SK-N-SH treated with all-trans-retinoic acid at 6 μM for 48 hours (cell line): ENCODE data around the gene GAP43.

ENCODE experiments used
- ATAC-seq: fragments of 200-7000 bp; cut with Tn5 transposase; 3 replicates; pipeline ENCODE4 v1.9.1; 2020; ENCODE audit warnings: mild to moderate bottlenecking, moderate library complexity
- ARNTL ChIP-seq: fragments of 450-650 bp; formaldehyde crosslinking; IDR thresholded peaks from 2 replicates; pipeline ENCODE4 v1.5.0; 2020; ENCODE audit warnings: low read depth, mild to moderate bottlenecking, moderate library complexity, borderline replicate concordance
- BACH2 ChIP-seq: fragments of 250-450 bp; sonication (Bioruptor Pico); IDR thresholded peaks from 2 replicates; pipeline ENCODE4 v1.9.0; 2021; ENCODE audit warnings: mild to moderate bottlenecking, borderline replicate concordance
- CSDC2 ChIP-seq: fragments of 250-450 bp; sonication (Bioruptor Pico); IDR thresholded peaks from 2 replicates; pipeline ENCODE4 v1.5.0; 2020; ENCODE audit warnings: mild to moderate bottlenecking, moderate library complexity
- ESRRG ChIP-seq: fragments of 250-450 bp; sonication (Bioruptor Pico); IDR thresholded peaks from 2 replicates; pipeline ENCODE4 v1.6.1; 2021; ENCODE audit warnings: mild to moderate bottlenecking
- GLIS3 ChIP-seq: fragments of 250-450 bp; sonication (Bioruptor Pico); IDR thresholded peaks from 2 replicates; pipeline ENCODE4 v1.5.0; 2020; ENCODE audit warnings: mild to moderate bottlenecking, moderate library complexity
- OSR1 ChIP-seq: fragments of 250-450 bp; sonication (Bioruptor Pico); IDR thresholded peaks from 2 replicates; pipeline ENCODE4 v1.8.0; 2022; ENCODE audit warnings: moderate library complexity, mild to moderate bottlenecking, inconsistent platforms
- PPARA ChIP-seq: fragments of 250-450 bp; sonication (Bioruptor Pico); IDR thresholded peaks from 2 replicates; pipeline ENCODE4 v1.5.0; 2020; ENCODE audit warnings: mild to moderate bottlenecking, borderline replicate concordance
- RARB ChIP-seq: fragments of 250-450 bp; sonication (Bioruptor Pico); IDR thresholded peaks from 2 replicates; pipeline ENCODE4 v1.8.0; 2021; ENCODE audit warnings: mild to moderate bottlenecking, moderate library complexity
- SNAI2 ChIP-seq: fragments of 250-450 bp; sonication (Bioruptor Pico); IDR thresholded peaks from 2 replicates; pipeline ENCODE4 v1.5.0; 2020; ENCODE audit warnings: mild to moderate bottlenecking, moderate library complexity
- TCF4 ChIP-seq: fragments of 250-450 bp; sonication (Bioruptor Pico); IDR thresholded peaks from 2 replicates; pipeline ENCODE4 v1.8.0; 2021; ENCODE audit warnings: mild to moderate bottlenecking, moderate library complexity, borderline replicate concordance
- TOX ChIP-seq: fragments of 250-450 bp; sonication (Bioruptor Pico); IDR thresholded peaks from 2 replicates; pipeline ENCODE4 v1.8.0; 2021; ENCODE audit warnings: mild to moderate bottlenecking, moderate library complexity, borderline replicate concordance
- ZC3H10 ChIP-seq: fragments of 250-450 bp; sonication (Bioruptor Pico); IDR thresholded peaks from 2 replicates; pipeline ENCODE4 v1.5.1; 2021; ENCODE audit warnings: mild to moderate bottlenecking, moderate library complexity
- ZFP3 ChIP-seq: fragments of 250-450 bp; sonication (Bioruptor Pico); IDR thresholded peaks from 2 replicates; pipeline ENCODE4 v1.5.0; 2020; ENCODE audit warnings: mild to moderate bottlenecking, moderate library complexity
- ZNF565 ChIP-seq: fragments of 450-650 bp; formaldehyde crosslinking; conservative IDR thresholded peaks from 2 replicates; pipeline ENCODE4 v1.5.0; 2020; ENCODE audit warnings: low read depth, mild to moderate bottlenecking, moderate library complexity
- ZNF70 ChIP-seq: fragments of 450-650 bp; formaldehyde crosslinking; IDR thresholded peaks from 2 replicates; pipeline ENCODE4 v1.5.0; 2020; ENCODE audit warnings: mild to moderate bottlenecking, moderate library complexity
- ZNF8 ChIP-seq: fragments of 450-650 bp; formaldehyde crosslinking; IDR thresholded peaks from 2 replicates; pipeline ENCODE4 v1.5.0; 2020; ENCODE audit warnings: mild to moderate bottlenecking, moderate library complexity
- TF ChIP-seq, protein P1 (sequence below): fragments of 250-450 bp; sonication (Bioruptor Pico); IDR thresholded peaks from 2 replicates; pipeline ENCODE4 v1.5.0; 2020; ENCODE audit warnings: mild to moderate bottlenecking, moderate library complexity
- TF ChIP-seq, protein P2 (sequence below): fragments of 250-450 bp; sonication (Bioruptor Pico); IDR thresholded peaks from 2 replicates; pipeline ENCODE4 v1.5.1; 2021; ENCODE audit warnings: mild to moderate bottlenecking, moderate library complexity
- TF ChIP-seq, protein P3 (sequence below): fragments of 250-450 bp; sonication (Bioruptor Pico); IDR thresholded peaks from 2 replicates; pipeline ENCODE4 v1.8.0; 2020; ENCODE audit warnings: mild to moderate bottlenecking, moderate library complexity, borderline replicate concordance
- TF ChIP-seq, protein P4 (sequence below): fragments of 250-450 bp; sonication (Bioruptor Pico); IDR thresholded peaks from 2 replicates; pipeline ENCODE4 v1.8.0; 2021; ENCODE audit warnings: low read depth, mild to moderate bottlenecking, moderate library complexity, borderline replicate concordance
- TF ChIP-seq, protein P5 (sequence below): fragments of 250-450 bp; sonication (Bioruptor Pico); IDR thresholded peaks from 2 replicates; pipeline ENCODE4 v1.5.1; 2020; ENCODE audit warnings: low read depth, mild to moderate bottlenecking, moderate library complexity

Gene GAP43

DNA sequence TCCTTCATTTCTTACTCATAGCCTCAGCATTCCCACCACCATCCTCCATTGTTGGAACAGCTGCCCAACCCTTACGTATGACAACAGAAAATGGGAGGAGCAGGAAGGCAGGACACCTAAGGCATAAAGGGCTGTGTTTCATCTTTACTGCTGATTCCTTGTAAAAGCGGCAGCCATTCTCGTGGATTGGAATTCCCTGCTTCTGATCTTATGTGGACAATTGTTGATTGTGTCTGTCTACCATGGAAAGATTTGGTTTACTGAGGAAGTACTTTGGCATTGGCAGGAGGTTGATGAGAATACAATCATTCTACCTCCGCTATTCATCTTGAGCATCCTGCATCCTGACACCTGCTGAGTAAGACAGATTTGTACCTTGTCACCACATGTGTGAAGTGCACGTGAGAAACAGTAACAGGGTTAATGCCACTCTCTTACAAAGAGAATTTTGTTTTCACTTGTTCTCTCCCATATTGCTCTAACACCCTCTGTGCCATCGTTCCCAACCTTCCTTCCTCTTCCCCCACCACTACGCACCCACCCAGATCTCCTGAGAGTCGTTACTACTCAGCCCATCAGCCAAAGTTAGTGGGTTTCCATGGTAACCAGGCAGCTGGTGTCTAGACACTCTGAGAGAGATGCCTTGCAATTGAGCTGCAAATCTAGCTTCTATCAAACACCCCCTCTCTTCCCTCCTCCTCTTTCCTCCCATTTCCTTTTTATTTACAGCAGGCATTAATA, 75.7 kb downstream of the GAP43 start:
- peak; percentile 57 for ATAC-seq

DNA sequence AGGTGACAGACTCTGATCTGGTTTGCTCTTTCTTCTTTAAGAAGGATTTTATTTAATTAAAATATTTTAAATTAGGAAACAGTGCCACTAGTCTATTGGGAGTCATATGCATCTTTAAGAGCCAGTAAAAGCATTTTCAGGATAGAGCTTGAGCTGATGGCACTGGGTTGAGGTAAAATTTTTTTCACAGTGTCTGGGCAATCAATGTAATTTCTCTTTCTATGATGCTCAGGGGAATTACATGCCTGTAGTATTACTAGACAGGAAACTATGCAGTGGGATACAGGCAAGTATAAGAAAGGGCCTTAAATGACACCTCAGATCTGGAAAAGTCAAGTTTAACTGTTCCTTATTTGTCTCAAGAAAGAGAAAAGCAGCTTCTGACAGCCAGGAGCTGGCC, 76.4 kb downstream of the GAP43 start:
- no peak for TF ChIP-seq ZC3H10
- TF ChIP-seq TCF4 (CRISPR knock-in tag), result no peak
- no peak for TF ChIP-seq PPARA (CRISPR knock-in tag)
- TF ChIP-seq ZNF8 (CRISPR knock-in tag), result no peak
- no peak for TF ChIP-seq ZNF565
- no peak for TF ChIP-seq OSR1 (CRISPR knock-in tag)
- no peak for TF ChIP-seq ZFP3 (CRISPR knock-in tag)
- no peak for TF ChIP-seq TOX
- TF ChIP-seq ZNF70, result no peak
- TF ChIP-seq, protein P1, sequence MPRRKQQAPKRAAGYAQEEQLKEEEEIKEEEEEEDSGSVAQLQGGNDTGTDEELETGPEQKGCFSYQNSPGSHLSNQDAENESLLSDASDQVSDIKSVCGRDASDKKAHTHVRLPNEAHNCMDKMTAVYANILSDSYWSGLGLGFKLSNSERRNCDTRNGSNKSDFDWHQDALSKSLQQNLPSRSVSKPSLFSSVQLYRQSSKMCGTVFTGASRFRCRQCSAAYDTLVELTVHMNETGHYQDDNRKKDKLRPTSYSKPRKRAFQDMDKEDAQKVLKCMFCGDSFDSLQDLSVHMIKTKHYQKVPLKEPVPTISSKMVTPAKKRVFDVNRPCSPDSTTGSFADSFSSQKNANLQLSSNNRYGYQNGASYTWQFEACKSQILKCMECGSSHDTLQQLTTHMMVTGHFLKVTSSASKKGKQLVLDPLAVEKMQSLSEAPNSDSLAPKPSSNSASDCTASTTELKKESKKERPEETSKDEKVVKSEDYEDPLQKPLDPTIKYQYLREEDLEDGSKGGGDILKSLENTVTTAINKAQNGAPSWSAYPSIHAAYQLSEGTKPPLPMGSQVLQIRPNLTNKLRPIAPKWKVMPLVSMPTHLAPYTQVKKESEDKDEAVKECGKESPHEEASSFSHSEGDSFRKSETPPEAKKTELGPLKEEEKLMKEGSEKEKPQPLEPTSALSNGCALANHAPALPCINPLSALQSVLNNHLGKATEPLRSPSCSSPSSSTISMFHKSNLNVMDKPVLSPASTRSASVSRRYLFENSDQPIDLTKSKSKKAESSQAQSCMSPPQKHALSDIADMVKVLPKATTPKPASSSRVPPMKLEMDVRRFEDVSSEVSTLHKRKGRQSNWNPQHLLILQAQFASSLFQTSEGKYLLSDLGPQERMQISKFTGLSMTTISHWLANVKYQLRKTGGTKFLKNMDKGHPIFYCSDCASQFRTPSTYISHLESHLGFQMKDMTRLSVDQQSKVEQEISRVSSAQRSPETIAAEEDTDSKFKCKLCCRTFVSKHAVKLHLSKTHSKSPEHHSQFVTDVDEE, result no peak
- TF ChIP-seq, protein P2, sequence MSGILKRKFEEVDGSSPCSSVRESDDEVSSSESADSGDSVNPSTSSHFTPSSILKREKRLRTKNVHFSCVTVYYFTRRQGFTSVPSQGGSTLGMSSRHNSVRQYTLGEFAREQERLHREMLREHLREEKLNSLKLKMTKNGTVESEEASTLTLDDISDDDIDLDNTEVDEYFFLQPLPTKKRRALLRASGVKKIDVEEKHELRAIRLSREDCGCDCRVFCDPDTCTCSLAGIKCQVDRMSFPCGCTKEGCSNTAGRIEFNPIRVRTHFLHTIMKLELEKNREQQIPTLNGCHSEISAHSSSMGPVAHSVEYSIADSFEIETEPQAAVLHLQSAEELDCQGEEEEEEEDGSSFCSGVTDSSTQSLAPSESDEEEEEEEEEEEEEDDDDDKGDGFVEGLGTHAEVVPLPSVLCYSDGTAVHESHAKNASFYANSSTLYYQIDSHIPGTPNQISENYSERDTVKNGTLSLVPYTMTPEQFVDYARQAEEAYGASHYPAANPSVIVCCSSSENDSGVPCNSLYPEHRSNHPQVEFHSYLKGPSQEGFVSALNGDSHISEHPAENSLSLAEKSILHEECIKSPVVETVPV (CRISPR knock-in tag), result no peak
- TF ChIP-seq, protein P3, sequence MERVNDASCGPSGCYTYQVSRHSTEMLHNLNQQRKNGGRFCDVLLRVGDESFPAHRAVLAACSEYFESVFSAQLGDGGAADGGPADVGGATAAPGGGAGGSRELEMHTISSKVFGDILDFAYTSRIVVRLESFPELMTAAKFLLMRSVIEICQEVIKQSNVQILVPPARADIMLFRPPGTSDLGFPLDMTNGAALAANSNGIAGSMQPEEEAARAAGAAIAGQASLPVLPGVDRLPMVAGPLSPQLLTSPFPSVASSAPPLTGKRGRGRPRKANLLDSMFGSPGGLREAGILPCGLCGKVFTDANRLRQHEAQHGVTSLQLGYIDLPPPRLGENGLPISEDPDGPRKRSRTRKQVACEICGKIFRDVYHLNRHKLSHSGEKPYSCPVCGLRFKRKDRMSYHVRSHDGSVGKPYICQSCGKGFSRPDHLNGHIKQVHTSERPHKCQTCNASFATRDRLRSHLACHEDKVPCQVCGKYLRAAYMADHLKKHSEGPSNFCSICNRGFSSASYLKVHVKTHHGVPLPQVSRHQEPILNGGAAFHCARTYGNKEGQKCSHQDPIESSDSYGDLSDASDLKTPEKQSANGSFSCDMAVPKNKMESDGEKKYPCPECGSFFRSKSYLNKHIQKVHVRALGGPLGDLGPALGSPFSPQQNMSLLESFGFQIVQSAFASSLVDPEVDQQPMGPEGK (CRISPR knock-in tag), result no peak
- TF ChIP-seq, protein P4, sequence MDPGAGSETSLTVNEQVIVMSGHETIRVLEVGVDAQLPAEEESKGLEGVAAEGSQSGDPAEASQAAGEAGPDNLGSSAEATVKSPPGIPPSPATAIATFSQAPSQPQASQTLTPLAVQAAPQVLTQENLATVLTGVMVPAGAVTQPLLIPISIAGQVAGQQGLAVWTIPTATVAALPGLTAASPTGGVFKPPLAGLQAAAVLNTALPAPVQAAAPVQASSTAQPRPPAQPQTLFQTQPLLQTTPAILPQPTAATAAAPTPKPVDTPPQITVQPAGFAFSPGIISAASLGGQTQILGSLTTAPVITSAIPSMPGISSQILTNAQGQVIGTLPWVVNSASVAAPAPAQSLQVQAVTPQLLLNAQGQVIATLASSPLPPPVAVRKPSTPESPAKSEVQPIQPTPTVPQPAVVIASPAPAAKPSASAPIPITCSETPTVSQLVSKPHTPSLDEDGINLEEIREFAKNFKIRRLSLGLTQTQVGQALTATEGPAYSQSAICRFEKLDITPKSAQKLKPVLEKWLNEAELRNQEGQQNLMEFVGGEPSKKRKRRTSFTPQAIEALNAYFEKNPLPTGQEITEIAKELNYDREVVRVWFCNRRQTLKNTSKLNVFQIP, result no peak
- TF ChIP-seq ESRRG (CRISPR knock-in tag), result no peak
- TF ChIP-seq SNAI2 (CRISPR knock-in tag), result no peak
- no peak for TF ChIP-seq ARNTL
- TF ChIP-seq, protein P5, sequence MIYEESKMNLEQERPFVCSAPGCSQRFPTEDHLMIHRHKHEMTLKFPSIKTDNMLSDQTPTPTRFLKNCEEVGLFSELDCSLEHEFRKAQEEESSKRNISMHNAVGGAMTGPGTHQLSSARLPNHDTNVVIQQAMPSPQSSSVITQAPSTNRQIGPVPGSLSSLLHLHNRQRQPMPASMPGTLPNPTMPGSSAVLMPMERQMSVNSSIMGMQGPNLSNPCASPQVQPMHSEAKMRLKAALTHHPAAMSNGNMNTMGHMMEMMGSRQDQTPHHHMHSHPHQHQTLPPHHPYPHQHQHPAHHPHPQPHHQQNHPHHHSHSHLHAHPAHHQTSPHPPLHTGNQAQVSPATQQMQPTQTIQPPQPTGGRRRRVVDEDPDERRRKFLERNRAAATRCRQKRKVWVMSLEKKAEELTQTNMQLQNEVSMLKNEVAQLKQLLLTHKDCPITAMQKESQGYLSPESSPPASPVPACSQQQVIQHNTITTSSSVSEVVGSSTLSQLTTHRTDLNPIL (CRISPR knock-in tag), result no peak
- no peak for TF ChIP-seq GLIS3
- no peak for TF ChIP-seq CSDC2 (CRISPR knock-in tag)
- ATAC-seq, result peak; percentile 82

More for the DNA sequence above, 75.7 kb downstream of the GAP43 start:
- TF ChIP-seq, protein P2 (CRISPR knock-in tag), result no peak
- TF ChIP-seq GLIS3 (no peak), ARNTL (no peak), OSR1 (CRISPR knock-in tag) (no peak), ZFP3 (CRISPR knock-in tag) (no peak), RARB (CRISPR knock-in tag) (no peak), TCF4 (CRISPR knock-in tag) (no peak), ZNF70 (no peak), PPARA (CRISPR knock-in tag) (no peak), TOX (no peak), BACH2 (CRISPR knock-in tag) (no peak), ZC3H10 (no peak)
- TF ChIP-seq, protein P4, result no peak
